ENCODE results near the gene STRA6.

Gene STRA6

DNA sequence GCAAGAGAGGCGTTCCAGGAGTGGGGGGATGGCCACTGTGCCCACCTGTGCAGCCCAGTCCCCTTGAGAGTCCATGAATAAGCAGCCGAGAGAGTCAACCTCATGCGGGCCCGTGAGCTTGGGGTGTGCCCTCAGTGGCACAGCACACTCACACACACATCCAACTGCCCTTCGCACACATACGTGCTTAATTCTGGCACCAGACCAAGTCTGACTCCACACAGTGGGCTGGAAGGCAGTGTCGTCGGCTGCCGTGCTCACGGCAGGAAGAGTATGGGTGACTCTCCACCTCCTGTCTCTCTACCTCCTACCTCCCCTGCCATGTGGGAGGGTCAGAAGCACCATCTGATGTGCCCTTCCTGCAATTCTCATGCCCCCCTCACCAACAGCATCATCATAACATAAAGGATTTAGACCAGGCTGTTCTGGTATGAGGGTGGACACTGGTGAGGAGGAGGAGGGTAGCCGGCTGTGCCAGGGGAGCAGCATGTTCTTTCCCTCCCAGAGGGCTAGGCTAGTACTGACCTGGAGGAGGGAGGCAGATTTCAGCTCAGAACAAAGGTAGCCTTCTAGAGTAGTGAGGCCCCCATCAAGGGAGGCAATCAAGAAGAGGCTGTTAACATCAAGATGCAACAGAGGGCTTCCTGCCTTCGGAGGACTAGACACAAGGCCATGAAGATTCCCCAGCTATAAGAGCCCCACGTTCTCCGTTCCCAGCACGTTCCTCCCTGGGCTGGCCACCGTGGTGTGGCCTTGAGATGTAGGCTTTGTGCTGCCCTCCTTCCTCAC is 5.3 kb upstream of the STRA6 start:
- H3K9me3 ChIP-seq (ENCODE audit: control insufficient read depth, low read length), result no peaks in the 10 kb centered on the region
- H3K4me1 ChIP-seq (ENCODE audit: control insufficient read depth, insufficient read depth, low read length, poor library complexity, severe bottlenecking), result no peaks in the 10 kb centered on the region
- H3K27ac ChIP-seq (ENCODE audit: insufficient read depth, low read length, poor library complexity, severe bottlenecking), result no peak overlapping the region
- H3K36me3 ChIP-seq (ENCODE audit: control insufficient read depth, insufficient read depth, low read length), result no peaks in the 10 kb centered on the region
- no peak overlapping the region for H3K4me3 ChIP-seq (ENCODE audit: insufficient read depth, low read depth, low read length, poor library complexity, severe bottlenecking)
- no peak for DNase-seq
- H3K27me3 ChIP-seq (replicated peaks; ENCODE audit: control insufficient read depth, insufficient read depth, low read length, poor library complexity, severe bottlenecking), result no peaks in the 10 kb centered on the region

DNA sequence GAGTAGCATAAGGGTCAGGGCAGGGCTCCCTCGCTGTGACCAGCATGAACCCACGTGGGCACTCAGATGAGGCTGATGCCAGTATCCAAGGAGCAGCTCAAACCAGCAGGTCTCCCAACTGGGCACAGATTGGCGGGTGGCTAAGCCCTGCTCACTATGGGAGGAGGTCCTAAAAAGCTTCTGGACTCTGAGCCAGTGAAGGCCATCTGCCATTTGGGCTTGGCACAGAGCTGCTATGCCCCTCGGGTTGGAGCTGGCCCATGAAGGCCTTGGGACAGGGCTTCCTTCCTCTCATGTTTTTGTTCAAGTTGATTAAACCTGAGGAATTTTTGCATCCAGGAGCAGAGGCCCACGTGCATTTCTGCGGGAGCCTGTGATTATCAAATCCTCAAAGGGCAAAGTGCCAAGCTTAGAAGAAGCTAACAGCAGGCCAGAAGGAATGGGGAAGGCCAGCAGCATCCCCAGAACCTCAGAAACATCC is 4.3 kb upstream of the STRA6 start:
- Histone ChIP-seq H3K27me3 (replicated peaks; ENCODE audit: control insufficient read depth, insufficient read depth, low read length, poor library complexity, severe bottlenecking) (no peaks in the 10 kb centered on the region), H3K4me1 (ENCODE audit: control insufficient read depth, insufficient read depth, low read length, poor library complexity, severe bottlenecking) (no peaks in the 10 kb centered on the region), H3K9me3 (ENCODE audit: control insufficient read depth, low read length) (no peaks in the 10 kb centered on the region), H3K27ac (ENCODE audit: insufficient read depth, low read length, poor library complexity, severe bottlenecking) (no peak overlapping the region), H3K36me3 (ENCODE audit: control insufficient read depth, insufficient read depth, low read length) (no peaks in the 10 kb centered on the region), H3K4me3 (ENCODE audit: insufficient read depth, low read depth, low read length, poor library complexity, severe bottlenecking) (no peak overlapping the region)
- DNase-seq, result no peak

DNA sequence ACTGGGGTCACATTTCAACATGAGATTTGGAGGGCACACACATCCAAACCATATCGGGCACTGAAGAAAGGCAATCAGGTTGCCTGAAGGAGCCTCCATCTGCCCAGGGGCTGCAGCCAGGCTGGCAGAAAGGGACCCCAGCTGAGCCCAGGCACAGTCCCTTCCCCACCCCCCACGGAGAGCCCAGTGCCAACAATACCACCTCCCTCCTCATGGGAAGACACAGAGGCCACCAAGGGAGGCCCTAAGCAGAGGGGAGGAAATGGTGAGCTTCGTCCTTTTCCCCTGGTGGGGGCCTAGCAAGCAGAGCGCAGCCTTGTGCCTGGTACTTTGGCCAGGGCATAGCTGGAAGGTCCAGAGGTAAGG is 3.0 kb upstream of the STRA6 start:
- Histone ChIP-seq H3K27me3 (replicated peaks; ENCODE audit: control insufficient read depth, insufficient read depth, low read length, poor library complexity, severe bottlenecking) (no peaks in the 10 kb centered on the region), H3K36me3 (ENCODE audit: control insufficient read depth, insufficient read depth, low read length) (no peaks in the 10 kb centered on the region), H3K9me3 (ENCODE audit: control insufficient read depth, low read length) (no peaks in the 10 kb centered on the region), H3K4me1 (ENCODE audit: control insufficient read depth, insufficient read depth, low read length, poor library complexity, severe bottlenecking) (no peaks in the 10 kb centered on the region), H3K27ac (ENCODE audit: insufficient read depth, low read length, poor library complexity, severe bottlenecking) (no peak overlapping the region), H3K4me3 (ENCODE audit: insufficient read depth, low read depth, low read length, poor library complexity, severe bottlenecking) (no peak overlapping the region)
- no peak for DNase-seq

DNA sequence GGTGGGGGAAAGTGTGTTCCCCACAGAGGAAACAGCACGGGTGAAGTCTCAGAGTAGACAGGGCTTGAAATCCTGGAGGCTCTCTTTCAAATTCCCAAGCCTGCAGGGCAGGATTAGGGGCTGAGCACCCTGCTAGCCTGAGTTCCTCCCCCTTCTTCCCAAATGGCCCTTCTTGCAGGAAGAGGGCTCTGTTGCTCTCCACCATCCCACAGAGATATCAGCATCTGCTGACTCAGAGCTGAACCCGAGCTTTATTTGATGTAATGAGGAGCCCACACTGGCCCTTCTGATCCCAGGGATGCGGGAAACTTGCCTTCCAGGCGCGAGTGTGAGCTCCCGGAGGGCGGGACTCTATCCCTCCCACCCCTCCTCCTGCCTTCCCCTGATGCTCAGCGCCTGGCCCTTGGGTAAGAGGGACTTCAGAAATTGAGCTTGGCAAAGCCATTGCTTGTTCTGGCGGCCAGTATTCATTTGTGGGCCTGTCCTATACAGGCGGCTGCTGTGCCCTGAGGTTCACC is 1.4 kb upstream of the STRA6 start:
- DNase-seq, result no peak
- Histone ChIP-seq H3K9me3 (ENCODE audit: control insufficient read depth, low read length) (no peaks in the 10 kb centered on the region), H3K4me1 (ENCODE audit: control insufficient read depth, insufficient read depth, low read length, poor library complexity, severe bottlenecking) (no peaks in the 10 kb centered on the region), H3K27me3 (replicated peaks; ENCODE audit: control insufficient read depth, insufficient read depth, low read length, poor library complexity, severe bottlenecking) (no peaks in the 10 kb centered on the region), H3K36me3 (ENCODE audit: control insufficient read depth, insufficient read depth, low read length) (no peaks in the 10 kb centered on the region), H3K4me3 (ENCODE audit: insufficient read depth, low read depth, low read length, poor library complexity, severe bottlenecking) (no peak overlapping the region), H3K27ac (ENCODE audit: insufficient read depth, low read length, poor library complexity, severe bottlenecking) (no peak overlapping the region)

DNA sequence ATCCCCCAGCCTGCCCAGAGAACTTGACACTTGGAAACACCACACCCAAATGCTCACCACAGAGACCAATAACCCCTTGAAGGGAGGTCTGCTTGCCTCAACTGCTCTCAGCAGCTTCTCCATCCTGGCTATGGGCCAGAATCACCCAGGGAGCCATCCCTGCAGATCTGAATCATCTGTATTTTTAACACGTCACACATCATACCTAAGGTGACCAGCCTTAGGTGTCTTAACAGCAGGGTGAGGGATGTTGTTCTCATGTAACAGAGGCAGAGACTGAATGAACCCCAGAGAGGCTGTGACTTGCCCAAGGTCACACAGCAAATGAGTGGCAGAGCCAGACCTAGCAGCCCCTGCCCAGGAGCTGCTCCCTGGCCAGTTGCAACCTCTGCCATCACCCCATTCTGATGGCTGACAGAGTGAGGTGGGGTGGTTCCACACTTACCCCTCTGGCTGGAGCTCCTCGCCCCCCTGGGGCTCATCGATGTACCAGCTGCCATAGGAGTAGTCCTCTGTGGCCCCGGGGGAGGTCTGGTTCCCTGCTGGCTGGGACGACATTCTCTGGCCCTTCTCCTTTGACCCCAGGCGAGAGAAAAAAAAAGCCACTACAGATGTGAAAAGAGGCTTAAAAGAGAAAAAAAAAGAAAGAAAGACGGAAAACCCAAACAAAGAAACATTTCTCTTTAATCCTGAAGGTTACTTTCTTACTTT is 722 bp downstream of the STRA6 start:
- no peaks in the 10 kb centered on the region for H3K36me3 ChIP-seq (ENCODE audit: control insufficient read depth, insufficient read depth, low read length)
- H3K4me3 ChIP-seq (ENCODE audit: insufficient read depth, low read depth, low read length, poor library complexity, severe bottlenecking), result no peak overlapping the region
- H3K9me3 ChIP-seq (ENCODE audit: control insufficient read depth, low read length), result no peaks in the 10 kb centered on the region
- no peaks in the 10 kb centered on the region for H3K27me3 ChIP-seq (replicated peaks; ENCODE audit: control insufficient read depth, insufficient read depth, low read length, poor library complexity, severe bottlenecking)
- H3K27ac ChIP-seq (ENCODE audit: insufficient read depth, low read length, poor library complexity, severe bottlenecking), result no peak overlapping the region
- H3K4me1 ChIP-seq (ENCODE audit: control insufficient read depth, insufficient read depth, low read length, poor library complexity, severe bottlenecking), result no peaks in the 10 kb centered on the region
- DNase-seq, result no peak

DNA sequence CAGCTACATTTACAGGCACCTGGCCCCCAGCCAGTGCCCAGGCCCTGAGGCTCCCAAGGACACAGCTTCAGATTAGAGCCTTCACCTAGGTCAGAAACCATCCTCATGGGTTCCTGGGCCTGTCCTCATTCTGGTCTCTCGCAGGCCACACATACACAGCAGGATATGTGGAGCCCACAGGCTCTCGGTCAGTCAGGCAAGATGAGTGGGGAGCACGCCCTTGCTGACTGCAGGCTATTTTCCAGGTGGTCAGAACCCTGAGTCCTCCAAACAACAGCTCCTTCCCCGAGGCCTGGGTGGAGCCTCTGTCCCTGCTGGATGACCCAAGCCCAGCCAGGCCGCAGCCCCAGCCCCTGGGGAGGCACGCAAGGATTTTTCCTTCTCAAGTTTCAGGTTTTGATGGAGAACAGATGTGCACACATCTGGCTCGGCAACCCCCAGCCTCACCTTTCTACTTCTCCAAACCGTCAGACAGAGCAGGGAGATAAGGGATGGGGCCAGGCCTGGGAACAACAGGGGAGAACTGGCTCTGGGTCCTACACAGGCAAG is 1.6 kb downstream of the STRA6 start:
- Histone ChIP-seq H3K4me1 (ENCODE audit: control insufficient read depth, insufficient read depth, low read length, poor library complexity, severe bottlenecking) (no peaks in the 10 kb centered on the region), H3K27me3 (replicated peaks; ENCODE audit: control insufficient read depth, insufficient read depth, low read length, poor library complexity, severe bottlenecking) (no peaks in the 10 kb centered on the region), H3K4me3 (ENCODE audit: insufficient read depth, low read depth, low read length, poor library complexity, severe bottlenecking) (no peak overlapping the region), H3K9me3 (ENCODE audit: control insufficient read depth, low read length) (no peaks in the 10 kb centered on the region), H3K27ac (ENCODE audit: insufficient read depth, low read length, poor library complexity, severe bottlenecking) (no peak overlapping the region), H3K36me3 (ENCODE audit: control insufficient read depth, insufficient read depth, low read length) (no peaks in the 10 kb centered on the region)
- DNase-seq, result no peak

DNA sequence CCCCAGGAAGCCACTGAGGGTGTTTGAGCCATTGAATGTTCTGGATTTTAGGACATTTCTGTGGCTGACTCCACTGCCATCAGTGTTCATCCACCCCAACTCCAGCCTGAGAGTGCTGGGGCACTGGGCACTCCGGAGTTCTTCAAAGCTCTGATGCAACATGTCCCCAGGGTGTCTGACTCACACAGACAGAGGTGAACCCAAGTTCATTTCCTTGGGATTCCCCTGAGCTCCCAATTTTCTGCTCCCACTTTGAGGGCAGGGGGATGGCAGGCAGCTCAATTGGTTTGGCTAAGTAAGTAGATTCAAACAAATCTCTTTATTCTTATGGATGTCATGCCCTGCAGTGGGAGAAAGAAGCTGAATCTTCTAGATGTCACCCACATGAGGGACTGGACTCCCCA is 2.2 kb downstream of the STRA6 start:
- Histone ChIP-seq H3K9me3 (ENCODE audit: control insufficient read depth, low read length) (no peaks in the 10 kb centered on the region), H3K27me3 (replicated peaks; ENCODE audit: control insufficient read depth, insufficient read depth, low read length, poor library complexity, severe bottlenecking) (no peaks in the 10 kb centered on the region), H3K4me3 (ENCODE audit: insufficient read depth, low read depth, low read length, poor library complexity, severe bottlenecking) (no peak overlapping the region), H3K27ac (ENCODE audit: insufficient read depth, low read length, poor library complexity, severe bottlenecking) (no peak overlapping the region), H3K36me3 (ENCODE audit: control insufficient read depth, insufficient read depth, low read length) (no peaks in the 10 kb centered on the region), H3K4me1 (ENCODE audit: control insufficient read depth, insufficient read depth, low read length, poor library complexity, severe bottlenecking) (no peaks in the 10 kb centered on the region)
- no peak for DNase-seq

DNA sequence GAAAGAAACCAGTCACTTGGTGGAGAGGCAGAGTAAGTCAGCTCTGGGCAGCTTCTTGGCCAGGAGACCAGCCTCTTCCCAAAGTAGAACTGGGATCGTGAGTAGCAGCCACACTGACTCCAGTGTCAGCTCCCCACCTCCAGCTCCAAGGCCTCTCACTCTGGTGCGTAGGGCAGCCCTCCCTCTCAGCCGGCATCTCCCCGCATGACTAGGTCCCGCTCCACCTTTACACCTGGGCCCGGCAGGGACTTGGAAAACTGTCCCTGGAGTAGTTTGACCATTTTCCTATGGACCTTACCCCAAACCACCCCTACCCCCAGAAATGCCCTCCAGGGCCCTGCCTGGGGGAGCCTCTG is 3.3 kb downstream of the STRA6 start:
- no peaks in the 10 kb centered on the region for H3K27me3 ChIP-seq (replicated peaks; ENCODE audit: control insufficient read depth, insufficient read depth, low read length, poor library complexity, severe bottlenecking)
- no peaks in the 10 kb centered on the region for H3K36me3 ChIP-seq (ENCODE audit: control insufficient read depth, insufficient read depth, low read length)
- DNase-seq, result no peak
- H3K4me3 ChIP-seq (ENCODE audit: insufficient read depth, low read depth, low read length, poor library complexity, severe bottlenecking), result no peak overlapping the region
- no peaks in the 10 kb centered on the region for H3K4me1 ChIP-seq (ENCODE audit: control insufficient read depth, insufficient read depth, low read length, poor library complexity, severe bottlenecking)
- H3K9me3 ChIP-seq (ENCODE audit: control insufficient read depth, low read length), result no peaks in the 10 kb centered on the region
- no peak overlapping the region for H3K27ac ChIP-seq (ENCODE audit: insufficient read depth, low read length, poor library complexity, severe bottlenecking)

DNA sequence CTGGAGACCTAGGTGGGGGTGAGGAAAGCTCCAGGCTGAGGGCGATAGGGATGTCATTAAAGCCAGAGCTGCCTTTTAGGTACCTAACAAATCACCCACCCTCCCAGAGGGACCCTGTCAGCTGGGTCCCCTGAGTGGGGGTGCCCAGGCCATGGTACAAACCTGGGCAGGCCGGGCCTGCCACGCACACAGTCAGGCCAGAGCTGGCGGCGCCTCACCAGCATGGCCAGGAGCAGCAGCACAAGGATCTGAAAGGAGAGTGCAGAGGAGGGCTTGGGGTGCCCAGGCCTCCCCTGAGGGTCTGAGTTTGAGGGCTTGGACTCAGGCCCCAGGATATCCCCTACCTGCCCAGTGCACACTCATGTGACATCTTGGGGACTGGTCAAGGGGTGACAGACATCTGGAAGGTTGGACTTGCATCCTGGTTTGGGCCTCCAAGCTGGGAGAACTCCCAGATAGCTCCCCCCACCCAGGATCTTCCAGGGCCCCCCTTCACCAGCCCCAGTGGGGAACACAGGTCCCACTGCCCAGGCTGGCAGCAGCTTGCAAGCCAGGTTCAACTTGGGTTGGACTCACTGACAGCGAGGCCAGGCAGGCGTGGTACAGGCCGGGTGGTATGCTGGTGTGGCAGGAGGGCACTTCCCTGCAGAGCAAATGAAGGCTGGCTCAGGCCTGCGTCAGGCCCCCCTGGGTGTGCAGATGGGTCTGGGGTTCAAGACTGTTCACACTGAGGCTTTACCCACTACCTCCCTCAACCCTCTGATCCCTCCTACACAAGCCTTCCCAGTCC is 5.2 kb downstream of the STRA6 start:
- DNase-seq, result no peak
- H3K4me3 ChIP-seq (ENCODE audit: insufficient read depth, low read depth, low read length, poor library complexity, severe bottlenecking), result no peak overlapping the region
- H3K27me3 ChIP-seq (replicated peaks; ENCODE audit: control insufficient read depth, insufficient read depth, low read length, poor library complexity, severe bottlenecking), result no peaks in the 10 kb centered on the region
- no peaks in the 10 kb centered on the region for H3K9me3 ChIP-seq (ENCODE audit: control insufficient read depth, low read length)
- no peak overlapping the region for H3K27ac ChIP-seq (ENCODE audit: insufficient read depth, low read length, poor library complexity, severe bottlenecking)
- H3K36me3 ChIP-seq (ENCODE audit: control insufficient read depth, insufficient read depth, low read length), result no peaks in the 10 kb centered on the region
- no peaks in the 10 kb centered on the region for H3K4me1 ChIP-seq (ENCODE audit: control insufficient read depth, insufficient read depth, low read length, poor library complexity, severe bottlenecking)

Data from effector memory CD4-positive, alpha-beta T cell (primary cell).